BLaER1 (cell line): ENCODE data around the gene KRT80.

Source experiments
- H3K27ac ChIP-seq: shearing (Covaris generic); formaldehyde crosslinking; 2 replicates; pipeline ENCODE4 v1.8.1; 2022
- H3K27me3 ChIP-seq: shearing (Covaris generic); formaldehyde crosslinking; 2 replicates; pipeline ENCODE4 v1.8.1; 2022
- H3K36me3 ChIP-seq: shearing (Covaris generic); formaldehyde crosslinking; 2 replicates; pipeline ENCODE4 v1.8.1; 2022
- H3K4me1 ChIP-seq: shearing (Covaris generic); formaldehyde crosslinking; 2 replicates; pipeline ENCODE4 v1.8.1; 2022
- H3K4me2 ChIP-seq: shearing (Covaris generic); formaldehyde crosslinking; 2 replicates; pipeline ENCODE4 v1.8.1; 2022
- H3K4me3 ChIP-seq: shearing (Covaris generic); formaldehyde crosslinking; 2 replicates; pipeline ENCODE4 v1.8.1; 2022
- H3K9ac ChIP-seq: shearing (Covaris generic); formaldehyde crosslinking; 2 replicates; pipeline ENCODE4 v1.8.1; 2022
- H3K9me3 ChIP-seq: shearing (Covaris generic); formaldehyde crosslinking; 2 replicates; pipeline ENCODE4 v1.8.1; 2022
- H4K20me1 ChIP-seq: shearing (Covaris generic); formaldehyde crosslinking; 2 replicates; pipeline ENCODE4 v1.8.1; 2022
- Cebpa-rat ChIP-seq: shearing (Covaris generic); IDR thresholded peaks from 2 replicates; pipeline ENCODE4 v1.8.1; 2022

KRT80 gene

DNA sequence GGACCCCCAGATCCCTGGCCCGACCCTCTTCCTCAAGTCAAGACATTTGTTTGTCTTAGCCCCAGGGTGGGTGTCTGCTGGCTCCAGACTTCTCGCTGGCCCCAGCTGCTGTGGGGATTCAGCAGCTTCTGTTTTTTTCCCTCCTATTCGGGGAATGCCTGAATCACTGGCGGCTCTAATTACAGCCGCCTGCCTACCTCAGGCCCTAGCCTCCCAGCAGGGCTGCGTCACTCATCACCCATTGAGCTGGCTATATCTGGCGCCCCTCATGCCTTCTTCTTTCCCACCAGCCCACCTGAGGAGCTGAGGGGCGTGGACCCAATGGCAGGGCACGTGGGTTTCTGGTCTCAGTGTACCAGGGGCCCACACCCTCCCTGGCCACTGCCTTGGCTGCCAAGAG is 10.1 kb downstream of the KRT80 start:
- Histone ChIP-seq H3K27me3 (no peaks in the 10 kb centered on the region), H3K4me1 (peaks cover 64% of the 10 kb centered on the region), H3K4me2 (peak overlapping the region; percentile 44; the same call in 1 of the 2 replicates), H3K9ac (no peak overlapping the region), H3K36me3 (no peaks in the 10 kb centered on the region), H3K27ac (no peak overlapping the region), H4K20me1 (no peaks in the 10 kb centered on the region), H3K9me3 (no peaks in the 10 kb centered on the region), H3K4me3 (no peak overlapping the region)
- no peak for TF ChIP-seq Cebpa-rat

- H3K27me3 ChIP-seq, result no peaks in the 10 kb centered on the region
- H3K9me3 ChIP-seq, result no peaks in the 10 kb centered on the region
These were observed 10.7 kb downstream of the KRT80 start for GRCh38 chr12:52180971-52181628.

DNA sequence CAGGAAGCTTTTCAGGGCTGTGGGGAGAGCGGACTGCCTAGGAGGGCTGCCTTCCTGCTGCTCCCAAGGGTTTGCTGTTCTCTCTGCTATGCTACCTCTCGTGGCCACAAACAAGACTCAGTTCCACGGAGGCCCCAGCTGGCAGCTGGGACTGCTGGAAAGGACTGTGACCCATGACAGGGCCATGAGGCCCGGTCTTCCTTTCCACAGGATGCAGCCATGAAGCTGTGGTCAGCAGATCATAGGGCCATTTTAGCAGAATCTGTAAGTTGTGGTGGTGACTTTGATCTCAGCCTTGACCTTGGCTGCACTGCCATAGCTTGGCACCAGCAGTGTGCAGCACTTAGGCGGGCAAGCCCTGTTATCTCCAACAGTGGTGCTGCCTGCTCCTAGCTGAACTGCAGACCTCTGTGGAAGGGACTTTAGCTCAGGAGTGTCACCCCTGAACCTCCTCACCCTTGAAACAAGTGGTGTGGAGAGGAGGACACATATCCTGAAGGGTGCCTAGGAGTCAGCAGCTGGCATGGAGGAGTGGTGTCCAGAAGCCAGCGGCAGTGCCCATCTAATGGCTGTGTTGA is 12.3 kb downstream of the KRT80 start:
- Histone ChIP-seq H3K4me3 (no peak overlapping the region), H3K27me3 (no peaks in the 10 kb centered on the region), H4K20me1 (no peaks in the 10 kb centered on the region), H3K4me1 (peaks cover 68% of the 10 kb centered on the region), H3K4me2 (peak overlapping the region; percentile 55), H3K36me3 (no peaks in the 10 kb centered on the region), H3K9ac (peak overlapping the region; percentile 38; the same call in 1 of the 2 replicates), H3K27ac (peak overlapping the region; percentile 60), H3K9me3 (no peaks in the 10 kb centered on the region)
- no peak for TF ChIP-seq Cebpa-rat

More at GRCh38 chr12:52180971-52181628, 10.7 kb downstream of the KRT80 start:
- H3K27ac ChIP-seq, result no peak overlapping the region; the same call in 1 of the 2 replicates
- no peak for TF ChIP-seq Cebpa-rat
- H3K4me1 ChIP-seq, result peaks cover 62% of the 10 kb centered on the region
- no peak overlapping the region for H3K9ac ChIP-seq
- H3K4me3 ChIP-seq, result no peak overlapping the region
- no peaks in the 10 kb centered on the region for H3K36me3 ChIP-seq
- H3K4me2 ChIP-seq, result no peak overlapping the region
- H4K20me1 ChIP-seq, result no peaks in the 10 kb centered on the region

- Histone ChIP-seq H3K27me3 (no peaks in the 10 kb centered on the region), H3K36me3 (no peaks in the 10 kb centered on the region), H3K4me2 (peak overlapping the region; percentile 55), H3K27ac (peak overlapping the region; percentile 60), H4K20me1 (no peaks in the 10 kb centered on the region), H3K4me3 (no peak overlapping the region), H3K9ac (peak overlapping the region; percentile 38; the same call in 1 of the 2 replicates), H3K9me3 (no peaks in the 10 kb centered on the region), H3K4me1 (peaks cover 68% of the 10 kb centered on the region)
- TF ChIP-seq Cebpa-rat, result no peak
These were observed 12.8 kb downstream of the KRT80 start for GRCh38 chr12:52178984-52179383.

GRCh38 chr12:52178443-52178842 is 13.4 kb downstream of the KRT80 start:
- Histone ChIP-seq H3K27me3 (no peaks in the 10 kb centered on the region), H3K9me3 (no peaks in the 10 kb centered on the region), H3K4me2 (peak overlapping the region; percentile 55), H4K20me1 (no peaks in the 10 kb centered on the region), H3K4me3 (no peak overlapping the region), H3K36me3 (no peaks in the 10 kb centered on the region), H3K9ac (no peak overlapping the region), H3K27ac (0 out of 2 replicates have a peak overlapping the region, but pooled peaks have one; percentile 26), H3K4me1 (peaks cover 70% of the 10 kb centered on the region)
- TF ChIP-seq Cebpa-rat, result no peak

- no peak for TF ChIP-seq Cebpa-rat
These were observed 16.2 kb downstream of the KRT80 start for GRCh38 chr12:52175371-52176350.

DNA sequence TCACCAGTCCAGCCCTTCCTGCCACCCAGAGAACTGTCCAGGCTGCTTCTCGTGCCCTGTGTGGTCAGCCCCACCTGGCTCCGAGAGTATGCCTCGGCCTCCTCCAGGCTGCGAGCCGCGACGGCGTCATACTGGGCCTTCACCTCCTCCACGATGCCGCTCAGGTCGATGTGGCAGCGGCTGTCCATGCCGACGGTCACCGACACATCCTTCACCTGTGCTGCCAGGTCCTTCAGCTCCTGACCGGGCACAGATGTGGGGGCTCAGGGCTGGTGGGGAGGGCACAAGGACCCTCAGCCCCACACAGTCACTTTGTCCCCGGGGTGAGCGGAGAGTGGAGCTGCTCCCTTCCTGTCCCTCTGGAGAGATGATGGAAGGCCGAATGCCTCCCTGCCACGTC is 18.3 kb downstream of the KRT80 start:
- Histone ChIP-seq H3K36me3 (no peaks in the 10 kb centered on the region), H4K20me1 (no peaks in the 10 kb centered on the region), H3K9ac (no peak overlapping the region), H3K4me1 (peaks cover 30% of the 10 kb centered on the region), H3K4me3 (no peak overlapping the region), H3K9me3 (no peaks in the 10 kb centered on the region), H3K27me3 (no peaks in the 10 kb centered on the region), H3K27ac (no peak overlapping the region), H3K4me2 (no peak overlapping the region)
- TF ChIP-seq Cebpa-rat, result no peak

More at GRCh38 chr12:52175371-52176350, 16.2 kb downstream of the KRT80 start:
- no peaks in the 10 kb centered on the region for H3K27me3 ChIP-seq
- H3K4me2 ChIP-seq, result peak overlapping the region; percentile 49
- no peaks in the 10 kb centered on the region for H4K20me1 ChIP-seq
- no peaks in the 10 kb centered on the region for H3K36me3 ChIP-seq
- peak overlapping the region; percentile 60 for H3K27ac ChIP-seq
- no peaks in the 10 kb centered on the region for H3K9me3 ChIP-seq
- H3K4me3 ChIP-seq, result no peak overlapping the region
- H3K9ac ChIP-seq, result no peak overlapping the region
- peaks cover 51% of the 10 kb centered on the region for H3K4me1 ChIP-seq

DNA sequence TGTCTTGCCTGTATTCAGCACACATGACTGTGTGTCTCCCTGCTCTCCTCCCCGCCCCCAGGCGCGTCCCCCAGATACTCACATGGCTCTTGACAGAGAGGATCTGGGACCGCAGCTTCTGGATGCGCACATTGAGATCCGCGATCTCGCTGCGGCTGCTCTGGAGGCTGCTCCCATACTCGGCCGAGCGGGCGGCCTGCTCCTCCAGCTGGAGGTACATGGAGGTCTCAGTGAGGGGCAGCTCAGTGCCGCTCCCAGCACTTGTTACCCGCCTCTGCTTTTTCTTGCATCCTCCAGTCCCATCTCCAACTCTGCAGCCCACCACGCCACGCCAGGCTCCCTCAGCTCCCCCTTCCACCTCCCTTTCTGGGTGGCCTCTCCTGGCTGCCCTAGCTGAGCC is 18.9 kb downstream of the KRT80 start:
- no peaks in the 10 kb centered on the region for H3K27me3 ChIP-seq
- no peaks in the 10 kb centered on the region for H4K20me1 ChIP-seq
- H3K4me1 ChIP-seq, result peaks cover 30% of the 10 kb centered on the region
- H3K4me2 ChIP-seq, result no peak overlapping the region
- H3K27ac ChIP-seq, result no peak overlapping the region
- H3K9me3 ChIP-seq, result no peaks in the 10 kb centered on the region
- no peaks in the 10 kb centered on the region for H3K36me3 ChIP-seq
- no peak overlapping the region for H3K4me3 ChIP-seq
- H3K9ac ChIP-seq, result no peak overlapping the region
- no peak for TF ChIP-seq Cebpa-rat

DNA sequence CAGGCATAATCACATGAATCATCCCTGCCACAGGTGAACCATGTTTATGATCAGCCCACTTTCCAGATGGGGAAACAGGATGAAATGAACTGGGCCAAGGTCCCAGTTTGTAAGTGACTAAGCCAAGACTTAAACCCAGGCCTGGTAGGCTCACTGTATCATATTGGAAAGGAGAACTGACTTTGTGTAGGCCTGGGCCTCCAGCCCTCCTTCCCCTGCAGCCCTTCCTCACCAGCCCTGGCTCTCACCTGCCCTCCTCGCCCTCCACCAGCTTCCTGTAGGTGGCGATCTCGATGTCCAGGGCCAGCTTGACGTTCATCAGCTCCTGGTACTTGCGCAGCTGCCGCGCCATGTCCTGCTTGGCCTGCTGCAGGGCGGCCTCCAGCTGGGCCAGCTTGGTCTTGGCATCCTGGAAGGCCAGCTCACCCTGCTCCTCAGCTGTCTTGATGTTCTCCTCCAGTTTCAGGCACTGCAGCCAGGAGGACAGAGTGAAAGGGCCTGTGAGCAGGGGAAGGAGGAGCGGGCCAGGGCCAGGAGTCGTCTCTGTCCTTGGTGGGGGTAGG is 19.8 kb downstream of the KRT80 start:
- Histone ChIP-seq H3K27me3 (no peaks in the 10 kb centered on the region), H3K9me3 (no peaks in the 10 kb centered on the region), H3K9ac (no peak overlapping the region), H3K27ac (no peak overlapping the region), H4K20me1 (no peaks in the 10 kb centered on the region), H3K4me1 (peaks cover 30% of the 10 kb centered on the region), H3K4me2 (no peak overlapping the region), H3K4me3 (no peak overlapping the region), H3K36me3 (no peaks in the 10 kb centered on the region)
- no peak for TF ChIP-seq Cebpa-rat
